Thoracic aorta (tissue), 2 donors: ENCODE data around the gene KIAA1671. TPM values are rescaled to one million over a fixed set of nuclear protein-coding genes. Genes with fewer than 3 reads are reported as not detected.

Source experiments
- ATAC-seq: fragments of 150-250 bp; one replicate; pipeline ENCODE4 v1.8.0; 2017; ENCODE audit warnings: low read depth; ENCODE audit not compliant: insufficient number of reproducible peaks, low FRiP score
- DNase-seq: peaks from one replicate; pipeline ENCODE4 v3.0.0-alpha.2; 2020; ENCODE audit warnings: low spot score
- H3K27ac ChIP-seq, 2 donors: fragments of 200-600 bp; sonication (generic); 1 replicate in 1 of 2; 2 replicates in 1 of 2; pipeline ENCODE4 v1.5.1; 2016; ENCODE audit warnings: mild to moderate bottlenecking in 2 of 2, moderate library complexity in 2 of 2
- H3K27me3 ChIP-seq: fragments of 200-600 bp; sonication (generic); replicated peaks from 2 replicates; pipeline ENCODE4 v1.6.0; 2016; ENCODE audit warnings: mild to moderate bottlenecking; ENCODE audit not compliant: insufficient read depth
- H3K36me3 ChIP-seq: fragments of 200-600 bp; sonication (generic); one replicate; pipeline ENCODE4 v1.5.1; 2016
- H3K4me1 ChIP-seq, 2 donors: fragments of 200-600 bp; sonication (generic); 1 replicate in 1 of 2; 2 replicates in 1 of 2; pipeline versions ENCODE4 v1.5.1 to v1.6.0; 2016; ENCODE audit warnings: low read depth in 2 of 2, mild to moderate bottlenecking in 1 of 2; ENCODE audit not compliant: control insufficient read depth in 1 of 2
- H3K4me3 ChIP-seq: fragments of 200-600 bp; sonication (generic); 2 replicates; pipeline ENCODE4 v1.5.1; 2016; ENCODE audit warnings: mild to moderate bottlenecking
- H3K9me3 ChIP-seq: fragments of 200-600 bp; sonication (generic); 2 replicates; pipeline ENCODE4 v1.5.1; 2016
- CTCF ChIP-seq: fragments of 200-600 bp; sonication (generic); IDR thresholded peaks from one replicate; pipeline ENCODE4 v1.5.1; 2019; ENCODE audit warnings: antibody characterized with exemption
- total RNA-seq, 2 donors: library from RNA; depleted of rRNA; stranded (reverse); fragments of >200 nt; gene quantifications; one replicate each; pipeline versions ENCODE4 v1.1.0 to v1.2.3, GENCODE V29; 2016

Gene KIAA1671
- total RNA-seq, 2 donors from 2014 or later, result 57.8 to 86.8 TPM

DNA sequence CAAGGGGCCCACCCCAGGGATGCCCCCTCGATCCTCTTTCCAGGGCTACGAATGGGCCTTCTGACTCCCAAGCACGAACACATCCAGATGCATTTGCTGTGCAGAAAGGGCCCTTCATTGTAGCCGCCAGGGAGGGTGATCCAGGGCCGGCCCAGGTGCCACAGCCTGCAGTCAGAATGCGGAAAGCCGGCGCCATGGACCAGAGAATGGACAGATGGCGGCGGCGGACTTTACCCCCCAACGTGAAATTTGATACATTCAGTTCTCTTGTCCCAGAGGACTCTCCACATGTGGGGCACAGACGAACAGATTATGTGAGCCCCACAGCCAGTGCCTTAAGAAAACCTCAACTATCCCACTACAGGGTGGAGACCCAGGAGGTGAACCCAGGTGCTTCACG, 87.2 kb downstream of the KIAA1671 start:
- Histone ChIP-seq H3K36me3 (no peaks in the 10 kb centered on the region), H3K27ac (no peak overlapping the region), H3K4me3 (no peak overlapping the region), H3K4me1 (no peaks in the 10 kb centered on the region), H3K9me3 (no peaks in the 10 kb centered on the region), H3K27me3 (no peaks in the 10 kb centered on the region)
- DNase-seq (no peak), ATAC-seq (no peak)
- no peak for TF ChIP-seq CTCF

DNA sequence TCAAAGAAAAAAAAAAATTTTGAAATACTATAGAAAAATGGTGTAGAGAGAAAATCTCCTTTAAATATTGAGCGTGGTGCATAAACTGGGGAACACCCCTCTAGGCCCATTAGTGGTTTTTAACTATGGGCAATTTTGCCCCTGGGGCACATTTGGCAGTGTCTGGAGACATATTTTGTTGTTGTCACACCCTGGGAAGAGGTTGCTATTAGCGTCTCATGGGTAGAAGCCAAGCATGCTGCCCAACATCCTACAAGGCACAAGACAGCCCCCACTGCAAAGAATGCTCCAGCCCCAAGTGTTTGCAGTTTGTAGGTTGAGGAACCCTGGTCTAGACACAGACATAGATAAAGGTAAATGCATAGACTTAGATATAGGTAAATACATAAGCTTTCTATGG, 92.6 kb downstream of the KIAA1671 start:
- Histone ChIP-seq H3K27me3 (no peaks in the 10 kb centered on the region), H3K27ac (no peak overlapping the region), H3K4me1 (no peaks in the 10 kb centered on the region), H3K4me3 (no peak overlapping the region), H3K9me3 (no peaks in the 10 kb centered on the region), H3K36me3 (no peaks in the 10 kb centered on the region)
- no peak for ATAC-seq
- no peak for DNase-seq
- TF ChIP-seq CTCF, result no peak

DNA sequence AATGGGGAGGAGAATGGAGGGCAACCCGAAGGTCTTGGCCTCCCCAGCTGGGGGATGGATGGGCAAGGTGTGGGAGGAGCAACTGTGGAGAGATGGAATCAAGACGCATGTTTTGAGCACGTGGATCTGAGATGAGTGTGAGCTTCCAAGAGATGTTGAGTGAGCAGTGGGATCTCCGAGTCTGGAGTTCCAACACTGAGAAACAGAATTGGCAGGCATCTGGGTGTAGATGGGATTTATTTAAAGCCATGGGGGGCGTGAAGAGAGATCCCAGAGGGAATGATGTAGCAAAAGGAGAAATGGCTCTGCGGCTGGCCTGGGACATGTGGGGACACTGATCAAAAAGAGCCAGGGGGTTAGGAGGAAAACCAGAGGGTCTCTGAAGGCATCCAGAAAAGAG, 95.6 kb downstream of the KIAA1671 start:
- ATAC-seq, result no peak
- no peaks in the 10 kb centered on the region for H3K4me1 ChIP-seq
- TF ChIP-seq CTCF, result no peak
- no peak overlapping the region for H3K4me3 ChIP-seq
- peaks cover 4% of the 10 kb centered on the region for H3K9me3 ChIP-seq
- no peaks in the 10 kb centered on the region for H3K27me3 ChIP-seq
- H3K36me3 ChIP-seq, result no peaks in the 10 kb centered on the region
- no peak overlapping the region for H3K27ac ChIP-seq
- DNase-seq, result no peak

GRCh38 chr22:25048659-25049647, 96.4 kb downstream of the KIAA1671 start:
- H3K9me3 ChIP-seq, result peaks cover 4% of the 10 kb centered on the region
- DNase-seq (no peak), ATAC-seq (no peak)
- no peak overlapping the region for H3K27ac ChIP-seq
- TF ChIP-seq CTCF, result peak; percentile 94
- H3K4me3 ChIP-seq, result no peak overlapping the region
- H3K4me1 ChIP-seq, result no peaks in the 10 kb centered on the region
- no peaks in the 10 kb centered on the region for H3K27me3 ChIP-seq
- no peaks in the 10 kb centered on the region for H3K36me3 ChIP-seq

DNA sequence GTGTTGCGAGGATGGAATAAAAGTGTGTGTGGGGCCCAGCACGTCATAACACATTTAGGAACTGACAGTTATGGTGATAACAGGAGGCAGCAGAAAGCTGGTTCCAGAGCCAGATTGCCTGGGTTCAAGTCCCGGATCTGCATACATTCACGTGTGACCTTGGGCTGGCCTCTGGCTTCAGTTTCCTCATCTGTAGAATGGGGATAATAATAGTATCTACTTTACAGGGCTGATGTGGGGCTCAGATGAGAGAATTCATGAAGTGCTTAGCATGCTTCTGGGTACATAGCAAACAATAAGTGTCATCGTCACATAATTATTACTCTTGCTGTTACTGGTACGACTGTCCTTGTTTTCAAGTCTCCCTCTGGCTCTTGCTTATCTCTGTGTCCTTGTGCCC, 97.3 kb downstream of the KIAA1671 start:
- Histone ChIP-seq H3K36me3 (no peaks in the 10 kb centered on the region), H3K27ac (no peak overlapping the region), H3K27me3 (no peaks in the 10 kb centered on the region), H3K9me3 (peaks cover 4% of the 10 kb centered on the region), H3K4me1 (no peaks in the 10 kb centered on the region), H3K4me3 (no peak overlapping the region)
- TF ChIP-seq CTCF, result no peak
- ATAC-seq, result no peak
- no peak for DNase-seq
